Activated CD4-positive, alpha-beta memory T cell treated with anti-CD3 and anti-CD28 coated beads for 36 hours (primary cell): ENCODE results near the gene C19orf53. TPM values are rescaled to one million over a fixed set of nuclear protein-coding genes. Genes with fewer than 3 reads are reported as not detected.
A peak's percentile ranks its signal among the peaks of the same experiment; 100 is the strongest.
"Not testable (repeated sequence)": the region's sequence is repeated elsewhere in the genome, so short reads cannot be mapped to it uniquely, and the experiment has no call there.

ENCODE experiments used
- CTCF ChIA-PET: fragments of 350-600 bp; sonication (Branson Sonifier 250); formaldehyde crosslinking; loops from one replicate; lab custom pipeline; 2021; ENCODE audit warnings: antibody characterized with exemption, inconsistent platforms; lab: Charles Lee
- POLR2A ChIA-PET: fragments of 350-600 bp; sonication (Branson Sonifier 250); formaldehyde crosslinking; loops from one replicate; lab custom pipeline; 2021; ENCODE audit warnings: antibody characterized with exemption; lab: Charles Lee
- DNase-seq: peaks from one replicate; pipeline ENCODE4 v3.0.0-alpha.2; 2020
- H3K27ac Mint-ChIP-seq: one replicate; pipeline ENCODE4 v1.8.0; 2021; ENCODE audit warnings: mixed read lengths
- H3K27me3 Mint-ChIP-seq: one replicate; pipeline ENCODE4 v1.8.0; 2021; ENCODE audit warnings: mixed read lengths
- H3K36me3 Mint-ChIP-seq: one replicate; pipeline ENCODE4 v1.8.0; 2021; ENCODE audit warnings: mixed read lengths
- H3K4me1 Mint-ChIP-seq: one replicate; pipeline ENCODE4 v1.8.0; 2021; ENCODE audit warnings: low read depth, mixed read lengths
- H3K4me3 Mint-ChIP-seq: one replicate; pipeline ENCODE4 v1.8.0; 2021; ENCODE audit warnings: mild to moderate bottlenecking, mixed read lengths
- H3K9me3 Mint-ChIP-seq: one replicate; pipeline ENCODE4 v1.8.0; 2021; ENCODE audit warnings: mixed read lengths
- intact Hi-C: fragments of 100-400 bp; cut with micrococcal nuclease; formaldehyde crosslinking; loops from one replicate; pipeline ENCODE4 v1.15.1; 2023
- total RNA-seq, 2 experiments: library from RNA; stranded (reverse); gene quantifications; one replicate each; pipeline ENCODE4 v1.2.3, GENCODE V29; 2021

Gene C19orf53
- total RNA-seq, 2 experiments from 2014 or later = 124 to 142 TPM

GRCh38 chr19:13747098-13747453, 27.2 kb upstream of the C19orf53 start:
- Mint-ChIP-seq H3K9me3 (peaks cover 7% of the 10 kb centered on the region), H3K4me1 (peaks cover 28% of the 10 kb centered on the region), H3K27ac (peak overlapping the region; percentile 28), H3K27me3 (no peaks in the 10 kb centered on the region), H3K4me3 (peak overlapping the region; percentile 92), H3K36me3 (peaks cover 3% of the 10 kb centered on the region)
- intact Hi-C loops = loop anchor here (1.0 kb wide), 1 partner anchor 16 kb away; no protein-coding TSS in a partner anchor
- CTCF ChIA-PET = interaction anchor here (0.9 to 2.2 kb wide), 5 partner anchors 15 to 1672 kb away, joined by 3 to 11 read pairs (median 4); partner anchors contain the start of gene C19orf53
- POLR2A ChIA-PET = interaction anchor here (1.0 to 2.6 kb wide), 4 partner anchors 16 to 99 kb away, joined by 3 to 14 read pairs (median 8); partner anchors contain the start of gene C19orf53
- DNase-seq = no peak

DNA sequence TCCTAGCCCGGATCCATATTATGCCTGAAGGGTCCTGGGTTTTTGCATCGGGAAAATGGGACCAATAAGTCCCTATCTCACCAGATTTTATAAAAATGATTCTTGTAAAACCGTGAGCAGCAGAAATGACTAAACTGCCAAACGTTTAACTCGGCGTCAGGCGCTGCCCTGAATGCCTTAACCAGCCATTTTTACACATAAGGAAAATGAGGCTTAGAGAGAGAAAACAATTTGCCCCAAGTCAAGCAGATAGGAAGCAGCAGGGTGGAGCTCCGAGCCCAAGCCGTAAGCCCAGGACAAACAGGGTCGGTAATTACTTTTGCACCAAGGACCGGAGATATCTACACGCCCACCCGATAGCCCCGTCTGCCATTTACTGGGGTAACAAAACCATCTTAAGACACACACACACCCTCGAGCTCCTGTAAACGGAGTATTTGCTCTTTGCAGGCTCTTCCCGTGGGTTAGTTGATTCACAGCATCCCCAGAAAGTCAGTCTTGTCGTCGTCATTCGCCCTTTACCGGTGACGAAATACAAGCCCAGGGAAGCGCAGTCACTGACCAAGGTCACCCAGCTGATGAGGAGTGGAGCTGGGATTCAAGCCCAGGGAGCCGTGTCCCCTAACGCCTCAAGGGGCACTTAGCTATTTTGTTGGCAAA, 26.0 kb upstream of the C19orf53 start:
- DNase-seq = peak; percentile 49
- peaks cover 7% of the 10 kb centered on the region for H3K36me3 Mint-ChIP-seq
- H3K27ac Mint-ChIP-seq = peak overlapping the region; percentile 82
- no peaks in the 10 kb centered on the region for H3K27me3 Mint-ChIP-seq
- H3K9me3 Mint-ChIP-seq = peaks cover 7% of the 10 kb centered on the region
- ChIA-PET CTCF (interaction anchor here (0.9 to 2.2 kb wide), 8 partner anchors 17 to 1671 kb away, joined by 3 to 14 read pairs (median 4); partner anchors contain the start of gene C19orf53), POLR2A (interaction anchor here (0.7 to 2.6 kb wide), 9 partner anchors 16 to 113 kb away, joined by 3 to 14 read pairs (median 5); partner anchors contain the start of genes C19orf53, MRI1 and ZSWIM4)
- peaks cover 28% of the 10 kb centered on the region for H3K4me1 Mint-ChIP-seq
- intact Hi-C loops = no loop called here
- peak overlapping the region; percentile 92 for H3K4me3 Mint-ChIP-seq

DNA sequence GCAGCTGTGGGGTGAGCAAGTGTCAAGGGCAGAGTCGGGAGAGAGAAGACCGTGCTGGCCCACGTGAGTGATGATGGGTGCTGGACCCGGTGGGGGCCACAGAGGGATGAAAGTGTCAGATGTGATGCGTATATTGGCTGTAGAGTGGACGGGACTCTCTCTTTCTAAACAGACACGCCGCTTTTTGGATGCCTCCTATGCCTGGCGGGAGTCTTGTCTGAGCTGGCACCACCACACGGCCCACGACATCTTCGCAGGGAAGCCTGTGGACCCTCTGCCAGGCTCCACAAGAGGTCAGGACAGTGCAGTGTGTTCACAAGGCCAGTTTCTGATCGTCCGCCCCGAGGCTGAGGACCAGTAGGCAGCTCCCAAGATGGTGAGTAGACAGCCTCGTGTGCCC, 22.8 kb upstream of the C19orf53 start:
- ChIA-PET POLR2A (no interaction called here), CTCF (no interaction called here)
- no peak overlapping the region for H3K4me3 Mint-ChIP-seq
- H3K4me1 Mint-ChIP-seq = peaks cover 28% of the 10 kb centered on the region
- peaks cover 23% of the 10 kb centered on the region for H3K36me3 Mint-ChIP-seq
- no peaks in the 10 kb centered on the region for H3K27me3 Mint-ChIP-seq
- H3K9me3 Mint-ChIP-seq = peaks cover 7% of the 10 kb centered on the region
- intact Hi-C loops = no loop called here
- DNase-seq = no peak
- no peak overlapping the region for H3K27ac Mint-ChIP-seq

GRCh38 chr19:13753622-13754021, 20.6 kb upstream of the C19orf53 start:
- Mint-ChIP-seq H3K36me3 (peaks cover 37% of the 10 kb centered on the region), H3K4me1 (peaks cover 15% of the 10 kb centered on the region)
- H3K27ac Mint-ChIP-seq, DNase-seq, H3K4me3 Mint-ChIP-seq, CTCF ChIA-PET, H3K27me3 Mint-ChIP-seq, H3K9me3 Mint-ChIP-seq, intact Hi-C loops: not testable (repeated sequence)
- POLR2A ChIA-PET = interaction anchor here (0.7 kb wide), 1 partner anchor 22 kb away, joined by 3 read pairs; no protein-coding TSS in a partner anchor

- no peak for DNase-seq
- Mint-ChIP-seq H3K4me3 (no peak overlapping the region), H3K36me3 (peaks cover 37% of the 10 kb centered on the region), H3K27me3 (no peaks in the 10 kb centered on the region), H3K27ac (no peak overlapping the region), H3K4me1 (no peaks in the 10 kb centered on the region), H3K9me3 (no peaks in the 10 kb centered on the region)
- ChIA-PET CTCF (no interaction called here), POLR2A (interaction anchor here (0.6 kb wide), 1 partner anchor 517 kb away, joined by 5 read pairs; no protein-coding TSS in a partner anchor)
- intact Hi-C loops = no loop called here
Observed at GRCh38 chr19:13756210-13756609, 18.0 kb upstream of the C19orf53 start.

DNA sequence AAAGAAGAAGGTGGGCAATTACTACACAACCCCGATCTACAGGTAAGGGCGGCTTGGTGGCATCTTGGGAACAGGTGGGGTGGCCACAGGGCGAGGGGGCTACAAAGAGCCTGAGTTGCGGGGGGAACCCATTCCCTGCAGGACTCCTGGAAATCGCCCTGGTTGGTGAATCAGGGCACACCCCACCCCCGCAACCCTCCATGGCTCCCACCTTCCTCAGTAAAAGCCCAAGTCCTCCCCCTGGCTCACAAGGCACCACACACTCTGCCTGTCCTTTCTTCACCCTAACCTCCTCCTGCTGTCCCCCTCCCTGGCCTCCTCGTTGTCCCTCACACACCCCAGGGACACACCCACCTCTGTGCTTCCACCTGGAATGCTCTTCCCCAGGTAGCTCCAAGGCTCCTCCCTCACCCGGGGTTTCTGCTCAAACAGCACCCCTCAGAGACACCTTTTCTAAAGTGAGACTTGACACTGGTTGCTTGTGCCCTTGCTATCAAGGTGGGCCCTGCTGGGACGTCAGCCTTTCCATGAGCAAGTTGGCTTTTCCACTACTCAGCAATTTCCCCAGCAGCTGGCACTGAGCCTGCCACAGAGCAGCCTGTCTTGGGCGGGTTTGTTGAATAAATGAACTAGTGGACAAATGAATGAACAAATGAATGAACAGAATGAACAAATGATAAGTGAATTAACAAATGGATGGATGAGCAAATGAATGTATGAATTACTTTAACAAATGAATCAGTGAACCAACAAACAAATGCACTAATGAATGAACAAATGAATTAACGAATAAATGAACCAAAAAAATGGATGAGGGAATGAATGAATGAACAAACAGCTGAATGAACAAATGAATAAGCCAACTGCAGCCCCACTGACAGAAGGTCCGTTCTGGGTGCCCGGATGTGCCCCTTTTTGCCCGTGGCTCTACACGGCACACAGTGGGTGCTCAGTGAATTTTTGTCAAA, 16.2 kb upstream of the C19orf53 start:
- ChIA-PET CTCF (no interaction called here), POLR2A (no interaction called here)
- Mint-ChIP-seq H3K36me3 (peaks cover 42% of the 10 kb centered on the region), H3K27ac (no peak overlapping the region), H3K4me3 (no peak overlapping the region), H3K4me1 (no peaks in the 10 kb centered on the region), H3K9me3 (no peaks in the 10 kb centered on the region), H3K27me3 (no peaks in the 10 kb centered on the region)
- intact Hi-C loops = no loop called here
- no peak for DNase-seq

- H3K4me1 Mint-ChIP-seq = peaks cover 3% of the 10 kb centered on the region
- no peaks in the 10 kb centered on the region for H3K9me3 Mint-ChIP-seq
- intact Hi-C loops = no loop called here
- CTCF ChIA-PET = no interaction called here
- DNase-seq = no peak
- POLR2A ChIA-PET = no interaction called here
- no peak overlapping the region for H3K4me3 Mint-ChIP-seq
- no peak overlapping the region for H3K27ac Mint-ChIP-seq
- no peaks in the 10 kb centered on the region for H3K27me3 Mint-ChIP-seq
- peaks cover 41% of the 10 kb centered on the region for H3K36me3 Mint-ChIP-seq
Observed at GRCh38 chr19:13758795-13759194, 15.5 kb upstream of the C19orf53 start.

DNA sequence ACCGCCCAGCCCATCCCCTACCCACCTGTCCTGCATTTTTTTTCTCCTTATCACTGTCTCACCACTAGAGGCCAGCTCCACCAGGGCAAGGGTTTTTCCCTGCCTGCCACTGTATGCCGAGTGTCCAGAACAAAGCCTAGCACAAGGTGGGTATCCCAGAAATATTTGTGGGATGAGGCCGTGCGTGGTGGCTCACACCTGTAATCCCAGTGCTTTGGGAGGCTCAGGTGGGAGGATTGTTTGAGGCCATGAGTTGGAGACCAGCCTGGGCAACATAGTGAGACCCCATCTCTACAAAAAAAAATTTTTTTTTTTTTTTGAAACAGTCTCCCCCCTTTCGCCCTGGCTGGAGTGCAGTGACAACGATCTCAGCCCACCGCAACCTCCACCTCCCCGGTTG, 12.8 kb upstream of the C19orf53 start:
- intact Hi-C loops = no loop called here
- no peak overlapping the region for H3K27ac Mint-ChIP-seq
- no peak overlapping the region for H3K4me3 Mint-ChIP-seq
- CTCF ChIA-PET = no interaction called here
- POLR2A ChIA-PET = no interaction called here
- no peaks in the 10 kb centered on the region for H3K9me3 Mint-ChIP-seq
- peaks cover 31% of the 10 kb centered on the region for H3K36me3 Mint-ChIP-seq
- DNase-seq = no peak
- H3K4me1 Mint-ChIP-seq = peaks cover 11% of the 10 kb centered on the region
- no peaks in the 10 kb centered on the region for H3K27me3 Mint-ChIP-seq

DNA sequence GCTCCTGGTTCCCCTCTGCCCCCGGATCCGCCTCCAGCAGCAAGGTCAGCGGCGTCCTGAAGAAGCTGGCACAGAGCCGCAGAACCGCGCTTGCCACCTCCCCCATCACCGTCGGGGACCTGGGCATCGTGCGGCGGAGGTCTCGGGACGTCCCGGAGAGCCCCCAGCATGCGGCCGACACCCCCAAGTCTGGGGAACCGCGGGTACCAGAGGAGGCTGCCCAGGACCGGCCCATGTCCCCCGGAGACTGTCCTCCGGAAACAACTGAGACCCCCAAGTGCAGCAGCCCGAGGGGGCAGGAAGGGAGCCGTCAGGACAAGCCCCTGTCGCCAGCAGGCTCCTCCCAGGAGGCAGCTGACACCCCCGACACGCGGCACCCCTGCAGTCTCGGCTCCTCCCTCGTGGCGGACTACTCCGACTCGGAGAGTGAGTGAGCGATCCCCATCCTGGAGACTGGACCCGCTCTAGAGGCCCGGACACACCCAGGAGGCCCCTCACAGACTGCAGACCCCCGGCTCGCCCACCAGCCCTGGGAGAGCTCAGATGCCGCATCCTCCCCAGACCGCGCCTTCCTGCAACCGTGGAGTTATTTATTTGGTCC, 11.5 kb upstream of the C19orf53 start:
- ChIA-PET POLR2A (interaction anchor here (0.6 kb wide), 1 partner anchor 607 kb away, joined by 3 read pairs; no protein-coding TSS in a partner anchor), CTCF (no interaction called here)
- H3K36me3 Mint-ChIP-seq = peaks cover 24% of the 10 kb centered on the region
- H3K9me3 Mint-ChIP-seq = no peaks in the 10 kb centered on the region
- intact Hi-C loops = no loop called here
- H3K4me3 Mint-ChIP-seq = no peak overlapping the region
- H3K27me3 Mint-ChIP-seq = no peaks in the 10 kb centered on the region
- no peak overlapping the region for H3K27ac Mint-ChIP-seq
- DNase-seq = no peak
- peaks cover 11% of the 10 kb centered on the region for H3K4me1 Mint-ChIP-seq

- intact Hi-C loops = no loop called here
- Mint-ChIP-seq H3K9me3 (no peaks in the 10 kb centered on the region), H3K4me1 (peaks cover 11% of the 10 kb centered on the region), H3K27ac (no peak overlapping the region), H3K4me3 (peak overlapping the region; percentile 57), H3K27me3 (no peaks in the 10 kb centered on the region), H3K36me3 (peaks cover 19% of the 10 kb centered on the region)
- ChIA-PET CTCF (no interaction called here), POLR2A (interaction anchor here (0.6 kb wide), 1 partner anchor 608 kb away, joined by 3 read pairs; no protein-coding TSS in a partner anchor)
- no peak for DNase-seq
Observed at GRCh38 chr19:13763265-13763664, 11.0 kb upstream of the C19orf53 start.

DNA sequence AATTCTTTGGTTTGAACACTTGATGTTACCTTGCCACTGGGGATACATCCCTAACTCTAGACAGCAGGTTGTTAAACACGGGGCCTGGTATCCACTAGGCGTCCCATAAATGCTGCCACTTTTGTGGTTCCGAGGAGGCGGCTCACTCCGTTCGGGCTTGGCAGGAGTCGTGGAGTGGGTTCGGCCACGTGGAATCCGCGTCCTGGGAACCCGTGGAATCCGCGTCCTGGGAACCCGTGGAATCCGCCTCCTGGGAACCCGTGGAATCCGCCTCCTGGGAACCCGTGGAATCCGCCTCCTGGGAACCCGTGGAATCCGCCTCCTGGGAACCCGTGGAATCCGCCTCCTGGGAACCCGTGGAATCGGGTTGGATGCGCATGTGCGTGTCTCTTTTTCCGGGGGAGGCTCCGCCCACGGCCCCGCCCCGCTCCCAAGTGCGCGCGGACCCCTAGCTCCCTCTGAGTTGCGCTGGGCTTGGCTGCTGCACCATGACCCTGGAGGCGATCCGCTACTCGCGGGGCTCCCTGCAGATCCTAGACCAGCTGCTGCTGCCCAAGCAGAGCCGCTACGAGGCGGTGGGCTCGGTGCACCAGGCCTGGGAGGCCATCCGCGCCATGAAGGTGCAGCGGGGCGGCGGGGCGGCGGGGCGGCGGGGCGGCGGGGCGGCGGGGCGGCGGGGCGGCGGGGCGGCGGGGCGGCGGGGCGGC, 10.0 kb upstream of the C19orf53 start, which contains the start of gene MRI1:
MRI1 (plus strand) TSS at position 422 of the 707 bp plus-strand sequence; CDS start at position 489, 67 bp downstream.
- intact Hi-C loops = no loop called here
- Mint-ChIP-seq H3K4me3 (peak within 1 kb of the TSS; percentile 77), H3K27ac (peak within 1 kb of the TSS; percentile 6), H3K27me3 (no peaks in the 10 kb centered on the region), H3K36me3 (peaks cover 14% of the 10 kb centered on the region), H3K4me1 (peaks cover 11% of the 10 kb centered on the region), H3K9me3 (no peaks in the 10 kb centered on the region)
- POLR2A ChIA-PET = interaction anchor here (0.6 to 2.4 kb wide), 5 partner anchors 10 to 753 kb away, joined by 3 to 14 read pairs (median 3); partner anchors contain the start of gene C19orf53
- DNase-seq = peak; percentile 53
- CTCF ChIA-PET = interaction anchor here (1.1 to 1.4 kb wide), 2 partner anchors 43 to 98 kb away, joined by 4 to 5 read pairs; no protein-coding TSS in a partner anchor
